B cell (primary cell): Measurements from ENCODE around the gene GLI3. TPM values are rescaled to one million over a fixed set of nuclear protein-coding genes. Genes with fewer than 3 reads are reported as not detected.

Experiments
- ATAC-seq: fragments of 200-7000 bp; cut with Tn5 transposase; one replicate; pipeline ENCODE4 v1.10.0; 2021; ENCODE audit warnings: low read depth, mild to moderate bottlenecking, moderate number of reproducible peaks, moderate library complexity
- CTCF ChIA-PET: fragments of 350-600 bp; sonication (Branson Sonifier 250); formaldehyde crosslinking; loops from one replicate; lab custom pipeline; 2021; ENCODE audit warnings: antibody characterized with exemption, inconsistent platforms; lab: Charles Lee
- POLR2A ChIA-PET: fragments of 350-600 bp; sonication (Branson Sonifier 250); formaldehyde crosslinking; loops from one replicate; lab custom pipeline; 2021; ENCODE audit warnings: antibody characterized with exemption; lab: Charles Lee
- DNase-seq: peaks from one replicate; pipeline ENCODE4 v3.0.0; 2013
- H2AFZ ChIP-seq: 2 replicates; pipeline ENCODE4 v1.6.1; 2012; ENCODE audit warnings: mild to moderate bottlenecking, low read depth, low read length; ENCODE audit not compliant: insufficient read depth, poor library complexity, severe bottlenecking
- H3K27ac ChIP-seq, 2 donors: 1 replicate in 1 of 2; 2 replicates in 1 of 2; pipeline ENCODE4 v1.5.1; 2012 to 2013; ENCODE audit warnings: low read length in 2 of 2, mild to moderate bottlenecking in 2 of 2, moderate library complexity in 1 of 2
- H3K27me3 ChIP-seq, 4 experiments: fragments of 200-600 bp in 1 of 4; sonication (generic) in 1 of 4; replicated peaks in 1 of 4; 1 replicate in 2 of 4; 2 replicates in 2 of 4; pipeline versions ENCODE4 v1.6.1 to v1.7.0; 2013 to 2016; ENCODE audit warnings: low read length in 3 of 4, mild to moderate bottlenecking in 2 of 4, mixed read lengths in 1 of 4, moderate library complexity in 1 of 4; ENCODE audit not compliant: insufficient read depth in 4 of 4, control insufficient read depth in 3 of 4; ENCODE audit errors: control extremely low read depth in 1 of 4
- H3K36me3 ChIP-seq, 2 experiments: replicated peaks in 1 of 2; 1 replicate in 1 of 2; 2 replicates in 1 of 2; pipeline versions ENCODE4 v1.6.1 to v1.7.1; 2013; ENCODE audit warnings: low read length in 1 of 2; ENCODE audit not compliant: insufficient read depth in 2 of 2, control insufficient read depth in 1 of 2; ENCODE audit errors: control extremely low read depth in 1 of 2, extremely low read depth in 1 of 2
- H3K4me1 ChIP-seq, 2 donors: fragments of 200-600 bp in 1 of 2; sonication (generic) in 1 of 2; 1 replicate in 1 of 2; 2 replicates in 1 of 2; pipeline versions ENCODE4 v1.5.1 to v1.6.1; 2013 to 2017; ENCODE audit warnings: low read length in 2 of 2; ENCODE audit not compliant: control insufficient read depth in 2 of 2, insufficient read depth in 2 of 2
- H3K4me2 ChIP-seq: replicated peaks from 2 replicates; pipeline ENCODE3; 2012; ENCODE audit warnings: mild to moderate bottlenecking, low read depth, low read length; ENCODE audit not compliant: poor library complexity, severe bottlenecking
- H3K4me3 ChIP-seq, 5 experiments: fragments of 200-600 bp in 1 of 5; sonication (generic) in 1 of 5; 1 replicate in 3 of 5; 2 replicates in 2 of 5; pipeline versions ENCODE4 v1.5.1 to v1.7.0; 2011 to 2016; ENCODE audit warnings: low read length in 4 of 5, mild to moderate bottlenecking in 4 of 5, low read depth in 2 of 5, control low read depth in 1 of 5, moderate library complexity in 1 of 5; ENCODE audit not compliant: insufficient read depth in 1 of 5; ENCODE audit errors: control extremely low read depth in 1 of 5, extremely low read depth in 1 of 5
- H3K79me2 ChIP-seq: fragments of 200-600 bp; sonication (generic); one replicate; pipeline ENCODE4 v1.6.0; 2016; ENCODE audit warnings: low read length; ENCODE audit not compliant: control insufficient read depth, insufficient read depth
- H3K9ac ChIP-seq: fragments of 200-600 bp; sonication (generic); 2 replicates; pipeline ENCODE4 v1.6.1; 2017; ENCODE audit warnings: mild to moderate bottlenecking, low read length, moderate library complexity
- H3K9me3 ChIP-seq, 3 donors: one replicate each; pipeline versions ENCODE4 v1.6.1 to v1.7.1; 2013; ENCODE audit warnings: low read length in 2 of 3; ENCODE audit not compliant: control insufficient read depth in 2 of 3, insufficient read depth in 1 of 3; ENCODE audit errors: control extremely low read depth in 1 of 3
- H4K20me1 ChIP-seq: 2 replicates; pipeline ENCODE4 v1.6.0; 2012; ENCODE audit warnings: mild to moderate bottlenecking, low read length; ENCODE audit not compliant: insufficient read depth, control insufficient read depth, poor library complexity, severe bottlenecking
- H3K27ac Mint-ChIP-seq: one replicate; pipeline ENCODE4 v1.8.0; 2021; ENCODE audit warnings: mixed read lengths
- H3K27me3 Mint-ChIP-seq: one replicate; pipeline ENCODE4 v1.8.0; 2021; ENCODE audit warnings: mixed read lengths
- H3K4me1 Mint-ChIP-seq: one replicate; pipeline ENCODE4 v1.8.0; 2021; ENCODE audit warnings: mixed read lengths
- H3K4me3 Mint-ChIP-seq: one replicate; pipeline ENCODE4 v1.8.0; 2021; ENCODE audit warnings: mixed read lengths
- H3K9me3 Mint-ChIP-seq: one replicate; pipeline ENCODE4 v1.8.0; 2022; ENCODE audit warnings: mixed read lengths; ENCODE audit not compliant: insufficient read depth
- CTCF ChIP-seq: fragments of 200-600 bp; IDR thresholded peaks from one replicate; pipeline ENCODE4 v1.8.0; 2022; ENCODE audit warnings: antibody characterized with exemption, mild to moderate bottlenecking
- EZH2 ChIP-seq: IDR thresholded peaks from 2 replicates; pipeline ENCODE4 v1.6.1; 2012; ENCODE audit warnings: borderline replicate concordance, low read depth, mild to moderate bottlenecking, moderate library complexity, low read length; ENCODE audit not compliant: insufficient read depth, poor library complexity, severe bottlenecking
- WGBS: methylation state at CpG from one replicate; pipeline ENCODE4 v1.1.5; 2013; ENCODE audit warnings: missing lambda C conversion rate; ENCODE audit not compliant: insufficient coverage; 5-methylcytosine and 5-hydroxymethylcytosine counted together
- intact Hi-C: fragments of 100-400 bp; cut with micrococcal nuclease; formaldehyde crosslinking; loops from one replicate; pipeline ENCODE4 v1.10.0; 2022
- polyA plus RNA-seq: library from polyadenylated mRNA; depleted of rRNA; stranded (reverse); fragments of >200 nt; gene quantifications from 2 replicates; pipeline ENCODE4 v1.2.3, GENCODE V29; 2012
- total RNA-seq, 2 donors: library from RNA; stranded (reverse); fragments of 120-200 nt in 1 of 2; gene quantifications; 1 replicate in 1 of 2; 2 replicates in 1 of 2; pipeline versions ENCODE4 v1.2.3 to v1.2.4, GENCODE V29; 2013 to 2022

The GLI3 gene
- total and polyA plus RNA-seq, 2 donors (not counting 1 experiment from before 2014, with no cell fraction given) = not detected

GRCh38 chr7:41964183-41964753 is 272.7 kb downstream of the GLI3 start:
- H3K4me2 ChIP-seq = no peak overlapping the region
- ATAC-seq (no peak), DNase-seq (no peak)
- no peak overlapping the region for H3K4me3 Mint-ChIP-seq
- no peak overlapping the region for H2AFZ ChIP-seq
- H3K9me3 Mint-ChIP-seq = no peaks in the 10 kb centered on the region
- H3K27me3 ChIP-seq = peaks cover 0 to 5% (median 0%) of the 10 kb centered on the region in 4 experiments
- H3K27ac ChIP-seq = no peak overlapping the region
- H3K4me1 ChIP-seq = no peaks in the 10 kb centered on the region
- 96% methylated on average over 15 of the region's 16 CpGs for WGBS
- ChIA-PET POLR2A (no interaction called here), CTCF (interaction anchor here (1.0 to 1.5 kb wide), 2 partner anchors 11 to 24 kb away, joined by 3 read pairs; no protein-coding TSS in a partner anchor)
- no peaks in the 10 kb centered on the region for H3K79me2 ChIP-seq
- no peaks in the 10 kb centered on the region for H4K20me1 ChIP-seq
- TF ChIP-seq CTCF (no peak), EZH2 (no peak)
- intact Hi-C loops = no loop called here
- peaks cover 13% of the 10 kb centered on the region for H3K27me3 Mint-ChIP-seq
- H3K27ac Mint-ChIP-seq = no peak overlapping the region
- no peaks in the 10 kb centered on the region for H3K4me1 Mint-ChIP-seq
- no peak overlapping the region for H3K4me3 ChIP-seq
- no peak overlapping the region for H3K9ac ChIP-seq
- H3K36me3 ChIP-seq = no peaks in the 10 kb centered on the region
- peaks cover 0 to 7% (median 0%) of the 10 kb centered on the region in 3 donors for H3K9me3 ChIP-seq

DNA sequence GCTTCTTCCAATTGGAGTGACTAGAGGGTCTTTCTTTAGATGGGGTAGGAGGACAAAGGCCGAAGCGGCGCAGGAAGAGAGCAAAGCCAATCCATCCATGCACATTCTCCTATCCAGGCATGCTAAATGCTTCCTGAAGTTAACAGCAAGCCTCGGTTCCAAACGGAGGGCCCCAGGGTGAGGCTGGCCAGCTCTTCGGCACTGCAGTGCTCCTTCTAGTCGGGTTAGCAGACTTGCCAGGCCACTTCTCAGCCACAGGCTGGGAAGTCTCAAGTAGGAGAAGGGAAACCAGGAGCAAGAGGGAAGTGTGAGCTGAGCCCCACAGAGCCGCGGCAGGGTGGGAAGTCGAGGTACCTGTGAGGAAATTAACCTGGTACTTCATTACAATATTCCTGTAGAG is 280.3 kb downstream of the GLI3 start:
- H3K9me3 Mint-ChIP-seq = no peaks in the 10 kb centered on the region
- WGBS = 80% methylated on average over 1 of the region's 10 CpGs
- H3K27ac Mint-ChIP-seq = no peak overlapping the region
- peaks cover 57% of the 10 kb centered on the region for H3K27me3 Mint-ChIP-seq
- Histone ChIP-seq H3K27me3 (peaks cover 0 to 26% (median 9%) of the 10 kb centered on the region in 4 experiments), H4K20me1 (no peaks in the 10 kb centered on the region), H3K4me2 (no peak overlapping the region), H3K36me3 (no peaks in the 10 kb centered on the region), H3K27ac (no peak overlapping the region), H3K79me2 (no peaks in the 10 kb centered on the region), H2AFZ (no peak overlapping the region), H3K4me3 (no peak overlapping the region), H3K4me1 (no peaks in the 10 kb centered on the region), H3K9ac (no peak overlapping the region), H3K9me3 (no peaks in the 10 kb centered on the region)
- no peak for ATAC-seq
- POLR2A ChIA-PET = no interaction called here
- H3K4me3 Mint-ChIP-seq = no peak overlapping the region
- H3K4me1 Mint-ChIP-seq = no peaks in the 10 kb centered on the region
- CTCF ChIA-PET = interaction anchor here (1.1 to 3.6 kb wide), 2 partner anchors 14 to 15 kb away, joined by 4 to 10 read pairs; no protein-coding TSS in a partner anchor
- TF ChIP-seq CTCF = no peak
- no peak for TF ChIP-seq EZH2
- intact Hi-C loops = no loop called here
- no peak for DNase-seq
